UCSD-AML1 (cell line): ENCODE results near the gene SLC4A1.
"Not testable (repeated sequence)": the region's sequence is repeated elsewhere in the genome, so short reads cannot be mapped to it uniquely, and the experiment has no call there.

Experiments used
- DNase-seq: peaks from one replicate; lab custom pipeline; 2025; ENCODE audit not compliant: unreplicated experiment; lab: John Stamatoyannopoulos, UW

SLC4A1 gene

GRCh38 chr17:44257815-44258760, 9.8 kb downstream of the SLC4A1 start:
- no peak for DNase-seq

GRCh38 chr17:44256671-44257070, 11.3 kb downstream of the SLC4A1 start:
- no peak for DNase-seq

DNA sequence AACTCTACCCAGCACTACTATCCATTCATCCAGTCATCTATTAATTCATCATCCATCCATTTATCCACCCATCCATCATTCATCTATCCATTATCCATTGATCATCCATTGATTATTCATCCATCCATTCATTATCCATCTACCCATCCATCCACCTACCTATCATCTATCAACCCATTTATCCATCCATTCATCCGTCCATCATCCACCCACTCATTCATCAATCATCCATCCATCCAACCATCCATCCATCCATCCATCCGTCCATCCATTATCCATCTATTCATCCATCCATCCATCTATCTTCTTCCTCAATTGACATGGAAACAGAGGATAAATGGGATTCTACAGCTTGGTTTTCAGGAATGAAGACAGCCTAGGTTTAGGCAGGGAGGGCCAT, 12.0 kb downstream of the SLC4A1 start:
- no peak for DNase-seq

GRCh38 chr17:44254361-44255095, 13.4 kb downstream of the SLC4A1 start:
- no peak for DNase-seq

- DNase-seq = no peak
These were observed 14.9 kb downstream of the SLC4A1 start for GRCh38 chr17:44253006-44253405.

DNA sequence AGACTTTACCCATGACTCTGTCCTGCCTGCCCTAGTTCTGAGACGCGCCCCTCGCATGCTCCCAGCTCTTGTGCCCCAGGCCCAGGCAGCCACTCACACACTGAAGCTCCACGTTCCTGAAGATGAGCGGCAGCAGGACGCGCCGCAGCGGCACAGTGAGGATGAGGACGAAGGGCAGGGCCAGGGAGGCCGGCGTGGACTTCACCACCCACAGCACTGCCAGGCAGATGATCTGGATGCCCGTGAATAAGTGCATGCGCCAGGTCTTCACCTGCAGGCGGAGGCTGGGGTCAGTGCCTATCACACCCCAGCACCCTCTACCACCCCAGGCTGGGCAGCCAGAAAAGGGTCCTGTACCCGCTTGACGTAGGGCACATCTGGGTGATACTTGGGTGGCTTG, 16.9 kb downstream of the SLC4A1 start:
- DNase-seq = no peak

GRCh38 chr17:44249501-44250246, 18.3 kb downstream of the SLC4A1 start:
- DNase-seq = no peak

DNA sequence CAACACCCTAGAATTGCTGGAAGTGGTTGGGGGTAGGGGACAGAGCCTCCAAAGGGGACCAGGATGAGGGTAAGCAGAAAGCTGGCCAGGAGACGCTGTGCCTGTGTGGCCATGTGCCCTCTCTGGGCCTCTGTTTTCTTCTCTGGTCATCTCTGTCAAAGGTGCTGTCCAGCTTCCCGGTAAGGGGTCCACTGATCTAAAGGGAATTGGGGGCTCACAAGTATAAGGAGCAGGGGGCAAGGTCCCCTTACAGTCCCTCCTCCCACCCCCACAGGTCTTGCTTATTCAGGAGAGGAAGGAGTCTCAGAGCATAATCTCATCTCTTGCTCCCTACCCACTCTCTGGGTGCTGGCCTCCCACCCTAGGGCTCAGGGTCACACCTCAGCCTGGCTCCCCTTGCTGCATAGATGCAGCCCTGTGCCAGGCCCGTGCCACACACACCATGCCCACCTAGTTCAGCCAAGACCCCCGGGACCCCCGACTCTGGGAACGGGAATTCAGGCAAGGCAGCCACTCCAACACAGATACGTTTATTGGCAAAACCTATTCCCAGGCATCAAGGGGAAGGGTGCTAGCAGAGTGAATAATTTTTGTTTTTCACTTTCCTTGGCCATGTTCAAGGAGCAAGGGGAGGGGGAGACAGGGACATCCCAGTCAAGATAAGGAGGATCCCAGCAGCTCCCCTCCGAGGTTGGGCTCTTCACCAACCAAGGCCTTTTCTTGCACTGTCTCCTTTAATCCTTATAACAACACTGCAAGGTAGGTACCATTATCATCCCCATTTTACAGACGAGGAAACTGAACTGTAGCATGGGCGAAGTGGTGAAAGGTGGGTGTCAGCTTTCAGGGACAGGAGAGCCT, 19.8 kb downstream of the SLC4A1 start:
- no peak for DNase-seq

- no peak for DNase-seq
These were observed 20.5 kb downstream of the SLC4A1 start for GRCh38 chr17:44247440-44247841.

GRCh38 chr17:44241106-44241624, 26.8 kb downstream of the SLC4A1 start:
- DNase-seq = no peak

DNA sequence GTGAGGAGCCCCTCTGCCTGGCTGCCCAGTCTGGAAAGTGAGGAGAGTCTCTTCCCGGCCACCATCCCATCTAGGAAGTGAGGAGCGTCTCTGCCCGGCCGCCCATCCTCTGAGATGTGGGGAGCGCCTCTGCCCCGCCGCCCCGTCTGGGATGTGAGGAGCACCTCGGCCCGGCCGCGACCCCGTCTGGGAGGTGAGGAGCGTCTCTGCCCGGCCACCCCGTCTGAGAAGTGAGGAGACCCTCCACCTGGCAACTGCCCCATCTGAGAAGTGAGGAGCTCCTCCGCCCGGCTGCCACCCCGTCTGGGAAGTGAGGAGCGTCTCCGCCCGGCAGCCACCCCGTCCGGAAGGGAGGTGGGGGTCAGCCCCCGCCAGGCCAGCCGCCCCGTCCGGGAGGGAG, 30.0 kb downstream of the SLC4A1 start:
- not testable (repeated sequence) for DNase-seq

DNA sequence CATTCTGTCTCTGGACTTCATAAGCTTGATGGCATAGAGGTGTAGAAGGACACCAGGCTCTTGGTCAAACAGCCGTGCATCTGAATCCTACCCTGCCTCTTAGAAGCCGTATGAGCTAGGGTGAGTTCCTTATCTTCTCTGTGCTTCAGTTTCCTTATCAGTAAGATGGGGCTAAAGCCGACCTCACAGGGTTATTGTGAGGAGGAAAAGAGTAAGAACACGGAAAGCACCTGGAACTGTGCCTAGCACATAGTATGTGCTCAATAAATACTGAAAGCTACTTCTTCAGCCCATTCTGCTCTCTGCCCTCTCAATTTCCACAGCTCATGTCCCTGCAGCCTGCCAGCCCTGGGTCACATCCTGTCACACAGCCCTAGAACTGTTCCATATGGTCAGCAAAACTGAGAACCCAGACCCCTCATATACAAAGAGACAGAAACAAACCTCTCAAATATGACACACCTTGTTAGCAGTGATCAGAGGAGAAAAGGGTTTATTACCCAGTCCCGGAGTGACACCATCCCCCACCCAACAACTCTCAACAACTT, 31.4 kb downstream of the SLC4A1 start:
- DNase-seq = no peak

- no peak for DNase-seq
These were observed 32.4 kb downstream of the SLC4A1 start for GRCh38 chr17:44235583-44235936.

DNA sequence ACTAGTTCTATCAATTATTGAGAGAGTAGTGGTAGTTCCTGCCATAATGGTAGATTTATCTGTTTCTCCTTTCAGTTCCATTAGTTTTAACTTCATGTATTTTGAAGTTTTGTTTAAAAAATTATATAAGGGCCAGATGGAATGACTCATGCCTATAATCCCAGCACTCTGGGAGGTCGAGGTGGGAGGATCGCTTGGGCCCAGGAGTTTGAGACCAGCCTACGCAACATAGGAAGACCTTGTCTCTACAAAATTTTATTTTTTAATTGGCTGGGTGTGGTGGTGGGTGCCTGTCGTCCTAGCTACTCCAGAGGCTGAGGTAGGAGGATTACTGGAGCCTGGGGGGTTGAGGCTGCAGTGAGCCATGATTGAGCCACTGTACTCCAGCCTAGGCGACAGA, 34.4 kb downstream of the SLC4A1 start:
- DNase-seq = no peak

- DNase-seq = no peak
These were observed 35.9 kb downstream of the SLC4A1 start for GRCh38 chr17:44232061-44232460.

GRCh38 chr17:44230140-44230539, 37.8 kb downstream of the SLC4A1 start:
- DNase-seq = no peak

GRCh38 chr17:44229090-44229489, 38.8 kb downstream of the SLC4A1 start:
- no peak for DNase-seq

GRCh38 chr17:44223541-44224071, 44.3 kb downstream of the SLC4A1 start:
- no peak for DNase-seq

GRCh38 chr17:44222112-44222869, 45.6 kb downstream of the SLC4A1 start:
- peak; percentile 78 for DNase-seq
